Fibroblast of skin of back (primary cell): Measurements from ENCODE around the gene SYNE1.

ENCODE experiments used
- DNase-seq: peaks from one replicate; pipeline ENCODE4 v3.0.0-alpha.2; 2013

The SYNE1 gene

DNA sequence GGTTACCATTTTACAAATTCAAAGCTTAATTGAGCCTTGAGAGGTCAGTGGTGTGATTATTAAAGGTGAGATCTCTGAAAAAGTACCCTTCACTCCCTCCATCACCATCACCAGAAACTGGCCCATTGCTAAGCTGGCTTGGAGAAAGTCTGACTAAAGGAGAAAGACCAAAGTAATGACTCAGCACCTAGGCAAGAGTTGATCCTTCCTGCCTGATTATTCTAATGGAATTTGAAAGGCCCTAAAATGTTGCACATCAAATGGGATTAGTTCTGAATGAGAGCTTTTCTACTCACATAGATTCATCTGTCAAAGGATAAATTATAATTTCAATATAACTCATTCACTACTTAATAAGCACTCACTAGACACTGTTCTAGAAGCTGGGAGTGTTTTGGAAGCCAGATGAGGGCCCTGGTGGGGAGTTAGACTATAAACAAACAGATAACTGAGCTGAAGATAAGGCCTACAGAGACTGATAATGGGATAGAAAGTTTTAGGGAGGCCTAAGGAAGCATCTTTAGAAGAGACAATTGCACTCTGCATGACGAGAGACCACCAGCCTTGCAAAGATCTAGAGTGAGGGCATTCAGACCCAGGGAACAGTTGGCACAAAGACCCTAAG is 366.7 kb downstream of the SYNE1 start:
- peak; percentile 61 for DNase-seq

DNA sequence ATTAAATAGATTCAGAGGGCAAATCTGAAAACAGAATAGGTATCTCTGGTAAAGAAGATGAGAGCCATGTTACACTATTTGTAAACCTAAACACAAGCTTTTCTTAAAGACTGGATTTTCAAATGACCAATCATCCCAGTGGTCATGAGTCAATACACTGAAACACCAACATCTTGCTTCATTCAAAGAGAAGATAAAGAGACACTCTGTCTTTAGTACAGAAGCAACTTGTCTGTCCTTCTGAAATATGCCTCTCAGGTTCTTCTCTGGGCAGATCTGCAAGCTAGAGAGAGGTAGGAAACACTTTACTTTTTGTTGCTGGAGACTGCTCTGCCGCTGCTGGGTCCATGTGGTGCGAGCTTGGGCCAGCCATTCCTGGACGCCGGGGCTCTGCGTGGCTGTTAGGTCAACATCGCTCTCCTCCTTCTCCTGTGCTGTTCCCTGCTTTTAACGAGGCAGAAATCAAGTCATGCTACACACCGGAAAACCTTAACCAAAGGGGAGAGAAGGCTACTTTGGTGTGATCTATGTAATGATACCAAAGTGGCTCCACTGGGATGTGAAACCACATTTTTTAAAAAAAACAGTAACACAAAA is 368.2 kb downstream of the SYNE1 start:
- DNase-seq = no peak

DNA sequence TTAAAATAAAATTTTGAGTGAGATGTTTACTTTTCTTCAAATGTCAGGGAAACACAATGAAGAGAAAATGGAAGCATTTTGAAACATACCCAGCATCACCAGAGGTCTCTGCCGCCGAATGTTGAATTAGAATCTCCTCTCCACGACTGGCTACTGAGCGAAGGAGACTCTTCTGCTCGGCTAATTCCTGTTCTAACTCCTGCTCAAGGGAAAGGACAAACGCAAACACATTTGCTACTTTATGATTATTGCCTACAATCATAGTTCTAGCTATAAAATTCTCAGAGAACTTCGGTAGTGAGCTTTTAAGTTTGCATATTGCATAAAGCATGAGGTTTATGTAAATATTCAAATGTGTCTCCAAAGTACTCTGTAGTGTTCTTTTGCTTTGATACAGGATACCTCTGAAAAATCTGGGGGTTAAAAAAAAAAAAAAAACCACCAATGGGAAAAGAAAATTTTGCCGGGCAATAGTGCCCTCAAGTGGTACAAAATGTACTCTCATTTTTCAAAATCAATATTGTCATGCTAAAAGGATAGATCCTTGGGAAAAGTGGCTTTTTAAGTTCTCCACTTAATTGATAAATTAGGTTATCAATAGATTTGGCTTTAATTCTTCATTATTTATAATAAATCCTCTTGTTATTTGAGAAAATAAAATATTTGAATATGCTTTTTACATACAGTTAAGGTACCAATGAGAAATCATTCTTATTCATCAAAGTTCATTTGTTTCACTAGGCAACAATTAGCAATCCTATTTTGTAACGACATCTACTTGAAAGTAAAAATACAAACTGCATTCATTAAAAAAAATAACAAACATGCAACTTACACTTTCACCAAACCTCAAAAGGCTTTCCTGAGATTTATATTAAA is 369.0 kb downstream of the SYNE1 start:
- no peak for DNase-seq

DNA sequence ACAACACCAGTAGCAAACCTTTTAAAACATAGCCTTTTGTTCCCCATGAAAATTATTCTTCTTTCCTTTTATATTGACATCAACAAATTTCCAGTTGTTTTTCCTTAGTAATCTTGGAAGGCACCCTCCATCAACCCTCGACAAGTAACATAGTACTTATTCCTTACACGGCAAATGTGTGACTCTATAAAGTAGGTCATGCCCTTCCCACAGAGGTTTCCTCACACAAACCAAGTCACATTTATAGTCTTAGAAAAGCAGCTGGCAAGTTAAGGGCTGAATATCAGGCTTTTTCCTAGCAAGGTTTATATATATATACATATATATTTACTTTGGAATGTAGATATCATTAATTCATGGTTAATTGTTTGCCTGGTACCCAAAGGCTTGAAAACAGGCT is 371.5 kb downstream of the SYNE1 start:
- no peak for DNase-seq

DNA sequence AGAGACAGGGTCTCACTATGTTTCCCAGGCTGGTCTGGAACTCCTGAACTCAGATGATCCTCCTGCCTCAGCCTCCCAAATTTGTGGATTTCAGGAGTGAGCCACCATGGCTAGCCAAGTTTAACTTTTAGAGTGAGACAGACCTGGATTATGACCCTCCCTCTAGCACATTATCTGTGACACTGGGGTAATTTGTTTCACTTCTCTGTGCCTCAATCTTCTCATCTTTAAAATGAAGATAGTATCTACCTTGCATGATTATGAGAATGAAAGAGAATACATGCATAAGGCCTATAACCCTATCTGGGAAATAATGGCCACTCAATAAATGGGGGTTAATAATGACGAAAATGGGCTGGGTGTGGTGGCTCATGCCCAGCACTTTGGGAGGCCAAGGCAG is 373.6 kb downstream of the SYNE1 start:
- no peak for DNase-seq

DNA sequence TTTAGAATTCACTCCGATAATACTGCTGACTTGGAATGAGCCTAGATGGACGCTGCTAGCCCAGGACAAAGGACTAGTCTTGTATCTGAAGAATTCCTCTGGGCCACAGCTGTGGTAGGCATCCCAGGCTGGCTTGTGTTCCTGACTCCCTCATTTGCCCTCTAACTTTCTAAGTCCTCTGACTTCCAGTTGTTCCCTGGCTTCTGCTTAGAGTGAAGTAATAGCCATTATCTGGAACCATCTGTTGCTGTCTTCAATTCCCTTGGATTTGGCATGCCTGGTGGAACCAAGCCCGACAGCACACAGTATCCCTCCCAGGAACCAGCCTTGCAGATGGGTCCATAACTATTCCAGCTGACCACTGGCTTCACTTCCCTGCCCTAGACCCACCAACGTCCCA is 376.0 kb downstream of the SYNE1 start:
- no peak for DNase-seq

DNA sequence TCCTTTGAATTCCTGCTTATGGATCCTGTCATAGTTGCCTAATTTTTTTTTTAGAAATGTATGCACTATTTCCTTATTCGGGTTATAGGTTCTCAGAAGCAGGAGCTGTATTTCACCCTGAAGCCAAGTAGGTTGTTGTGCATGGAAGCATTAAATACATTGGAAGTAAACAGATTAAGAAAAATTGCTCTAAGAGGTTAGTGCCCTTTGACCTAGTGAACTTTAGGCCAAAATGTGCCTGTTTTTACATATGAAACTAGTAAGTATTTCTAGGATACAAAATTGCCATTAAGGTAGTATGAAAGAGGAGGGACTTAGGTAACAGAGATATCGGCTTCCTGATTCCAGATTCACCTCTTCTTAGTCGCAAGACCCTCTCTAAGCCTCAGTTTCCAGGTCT is 377.9 kb downstream of the SYNE1 start:
- DNase-seq = no peak

DNA sequence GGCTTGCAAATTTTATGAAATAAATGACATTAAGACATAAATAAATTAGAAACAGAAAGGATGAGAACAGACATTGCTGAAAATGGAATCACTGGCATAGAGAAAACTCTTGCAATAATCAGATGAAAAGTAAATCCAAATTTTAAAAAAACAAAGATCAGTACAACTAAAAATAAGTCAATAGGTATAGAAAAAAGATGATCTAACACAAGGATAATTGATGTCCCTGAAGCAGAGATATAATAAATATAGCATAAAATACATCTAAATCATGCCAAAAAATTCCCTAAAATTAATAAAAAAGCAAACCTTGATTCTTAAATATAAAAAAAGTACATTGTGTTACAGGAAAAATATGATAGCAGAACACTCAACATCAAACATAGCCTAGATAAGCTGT is 379.6 kb downstream of the SYNE1 start:
- no peak for DNase-seq

DNA sequence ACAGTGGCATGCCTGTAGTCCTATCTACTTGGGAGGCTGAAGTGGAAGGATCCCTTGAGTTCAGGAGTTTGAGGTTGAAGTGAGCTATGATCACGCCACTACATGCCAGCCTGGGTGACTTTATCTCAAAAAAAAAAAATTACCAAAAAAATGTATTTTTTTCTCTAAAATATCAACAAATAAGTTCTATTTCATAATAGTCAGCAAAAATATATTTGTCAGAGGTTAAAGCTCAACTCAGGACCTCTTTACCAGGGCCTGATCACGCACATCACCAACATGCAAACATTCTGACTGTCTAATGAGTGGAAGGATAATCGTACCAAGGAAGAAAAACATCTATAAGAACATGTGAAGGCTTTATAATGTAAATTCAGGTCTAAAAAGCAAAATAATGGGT is 387.0 kb downstream of the SYNE1 start:
- DNase-seq = no peak

DNA sequence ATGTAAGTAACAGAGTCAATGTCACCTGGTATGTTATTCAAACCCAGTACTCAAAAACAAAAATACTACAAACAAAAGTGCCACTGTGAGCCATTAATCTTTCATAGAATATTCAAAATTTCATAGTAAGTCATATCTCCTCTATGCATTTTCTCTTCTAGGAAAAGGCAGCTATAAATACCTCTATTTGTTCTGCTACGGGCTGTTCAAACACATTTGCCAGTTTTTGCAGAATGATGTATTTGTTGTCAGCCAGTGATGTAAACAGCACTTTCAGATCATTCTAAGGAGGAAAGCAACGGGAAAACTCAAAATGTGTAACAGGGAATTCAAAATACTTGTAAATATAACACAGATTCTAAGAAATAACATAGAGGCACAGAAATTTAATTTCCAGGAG is 388.2 kb downstream of the SYNE1 start:
- DNase-seq = no peak

DNA sequence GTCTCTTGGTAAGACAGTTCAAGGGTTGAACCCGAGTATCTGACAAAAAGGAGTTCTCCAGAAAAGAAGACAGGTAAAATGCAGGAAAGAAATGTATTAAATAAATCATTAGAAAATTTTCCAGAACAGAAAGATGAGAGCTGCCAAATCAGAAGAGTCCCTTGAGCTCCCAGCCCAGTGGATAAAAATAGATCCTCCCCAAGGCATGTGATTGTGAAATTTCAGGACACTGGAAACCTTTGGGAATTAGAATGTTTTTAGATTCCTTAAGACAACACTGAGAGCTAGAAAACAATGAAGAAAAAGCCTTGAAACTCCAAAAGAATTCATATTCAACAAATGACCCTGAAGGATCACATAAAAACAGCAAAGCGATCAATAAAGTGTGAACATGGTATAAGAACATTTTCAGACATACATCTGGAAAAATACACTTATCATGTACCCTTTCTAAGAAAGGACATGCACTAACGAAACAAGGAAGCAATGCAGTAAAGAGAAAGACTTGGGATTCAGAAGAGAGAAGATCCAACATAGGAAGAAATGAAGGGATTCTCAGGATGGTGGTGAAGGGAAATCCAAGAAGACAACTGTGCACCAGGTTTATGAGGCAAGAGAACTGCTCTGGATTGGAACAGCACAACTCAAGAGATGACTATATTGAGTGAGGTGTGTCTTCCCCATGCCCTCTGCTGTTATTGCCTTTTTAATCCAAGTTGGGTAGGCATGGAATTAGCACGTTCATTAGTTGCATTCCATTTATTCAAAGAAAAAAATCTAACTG is 390.4 kb downstream of the SYNE1 start:
- peak; percentile 54 for DNase-seq

DNA sequence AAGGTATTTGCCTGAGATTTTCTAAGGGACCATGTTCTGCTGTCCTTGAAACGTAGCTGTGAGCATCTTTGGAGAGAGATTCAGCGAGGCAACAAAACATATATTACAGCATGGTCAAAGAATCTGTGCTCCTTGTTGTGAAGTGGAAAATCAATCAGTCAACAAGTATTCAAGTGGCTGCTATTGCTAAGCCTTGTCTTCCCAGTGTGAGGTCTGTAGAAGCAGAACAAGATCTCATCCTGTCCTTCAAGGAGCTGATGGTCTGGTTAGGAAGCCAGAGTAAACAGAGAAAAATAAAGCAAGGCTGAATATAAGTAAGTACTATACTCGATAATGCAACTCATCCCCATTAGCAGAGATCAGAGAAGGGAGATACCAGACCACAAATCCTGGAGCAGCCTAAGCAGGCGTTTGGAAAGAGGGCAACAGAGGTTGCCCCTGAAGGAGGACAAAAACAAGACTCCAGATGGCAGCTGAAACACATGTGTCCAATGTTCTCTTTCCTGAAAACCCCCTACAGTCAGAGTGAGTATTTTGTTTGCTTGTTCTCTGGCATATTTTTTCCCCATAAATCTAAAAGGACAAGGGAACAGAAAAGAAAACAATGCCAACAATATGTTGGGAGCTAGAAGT is 392.0 kb downstream of the SYNE1 start:
- no peak for DNase-seq

DNA sequence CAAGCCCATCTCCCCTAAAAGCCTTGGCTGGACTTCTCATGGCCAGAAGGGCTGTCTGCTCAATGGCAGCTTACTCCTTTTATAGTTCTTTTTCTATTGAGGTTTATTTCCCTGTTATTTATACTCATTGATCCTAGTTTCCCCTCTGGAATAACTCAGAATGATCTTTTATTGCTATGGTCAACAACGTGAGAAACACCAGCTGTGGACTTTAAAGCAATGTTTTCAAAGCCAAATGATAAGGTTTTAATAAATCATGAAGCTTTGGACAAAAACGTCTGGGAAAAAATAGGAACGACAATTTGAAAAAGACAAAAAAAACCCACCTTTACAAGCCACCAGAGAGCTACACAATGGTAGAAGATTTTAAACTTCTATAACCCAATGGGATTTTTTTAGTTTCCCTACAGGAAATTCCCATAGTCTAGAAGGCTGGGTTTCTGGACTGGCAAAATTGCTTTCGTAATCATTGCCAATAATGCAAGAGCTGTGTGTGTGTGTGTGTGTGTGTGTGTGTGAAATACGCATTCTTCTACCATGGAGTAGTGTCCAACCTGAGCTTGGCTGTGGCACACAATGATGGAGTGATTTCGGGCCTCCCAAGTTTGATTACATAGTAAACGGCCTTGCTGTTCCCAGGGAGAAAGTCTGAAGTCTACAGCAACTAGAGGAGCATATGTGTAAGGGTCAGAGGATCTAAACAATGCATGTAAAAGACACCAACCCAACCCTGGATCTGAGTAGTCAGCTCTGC is 396.0 kb downstream of the SYNE1 start:
- no peak for DNase-seq

DNA sequence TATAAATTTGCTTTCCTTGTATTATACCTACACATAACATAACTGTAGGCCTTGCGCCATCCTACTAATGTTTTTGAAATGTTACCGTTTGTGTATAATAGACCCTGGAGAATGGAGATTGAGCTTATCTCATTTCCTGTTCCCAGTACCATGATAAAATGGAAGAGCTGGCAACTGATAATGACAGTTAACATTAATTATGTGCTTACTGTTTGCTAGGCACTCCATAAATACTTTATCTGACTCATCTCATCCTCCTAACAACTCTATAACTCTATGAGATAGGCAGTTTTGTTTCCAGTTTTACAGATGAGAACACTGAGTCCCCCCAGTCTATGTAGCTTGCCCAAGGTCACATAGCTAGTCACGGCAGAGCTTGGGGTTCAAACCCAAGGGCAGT is 396.7 kb downstream of the SYNE1 start:
- no peak for DNase-seq

DNA sequence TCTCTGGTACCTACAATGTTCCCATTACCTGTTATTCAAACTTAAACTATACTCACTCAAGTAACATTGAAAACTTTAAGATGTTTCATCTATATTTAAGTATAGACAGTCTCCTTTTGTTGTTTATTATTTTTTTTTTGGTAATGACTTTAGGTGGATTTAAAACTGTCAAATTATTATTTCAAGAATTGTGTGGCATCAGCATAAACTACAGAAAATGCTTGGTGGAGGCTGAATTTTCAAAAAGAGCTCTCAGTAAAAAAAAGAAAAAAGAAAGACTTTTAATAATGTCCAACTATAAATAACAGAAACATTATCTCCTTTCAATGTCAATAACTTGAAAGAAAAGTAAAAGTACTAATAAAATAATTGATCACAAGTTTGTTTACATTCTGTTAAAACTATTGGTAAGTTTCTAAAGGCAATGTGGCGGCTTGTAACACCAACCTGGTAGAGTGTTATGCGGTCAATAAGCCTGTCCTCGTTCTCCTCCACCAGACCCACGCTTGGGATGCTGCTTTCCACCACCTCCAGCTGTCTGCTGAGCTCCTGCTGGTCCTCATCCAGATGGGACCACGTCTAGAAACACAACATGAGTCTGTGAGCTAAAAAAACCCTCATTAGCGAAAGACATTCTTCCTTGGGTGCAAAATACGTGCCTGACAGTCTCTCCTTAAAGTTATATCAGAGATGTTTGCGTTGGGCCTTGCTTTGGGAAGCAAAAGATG is 400.6 kb downstream of the SYNE1 start:
- DNase-seq = no peak

DNA sequence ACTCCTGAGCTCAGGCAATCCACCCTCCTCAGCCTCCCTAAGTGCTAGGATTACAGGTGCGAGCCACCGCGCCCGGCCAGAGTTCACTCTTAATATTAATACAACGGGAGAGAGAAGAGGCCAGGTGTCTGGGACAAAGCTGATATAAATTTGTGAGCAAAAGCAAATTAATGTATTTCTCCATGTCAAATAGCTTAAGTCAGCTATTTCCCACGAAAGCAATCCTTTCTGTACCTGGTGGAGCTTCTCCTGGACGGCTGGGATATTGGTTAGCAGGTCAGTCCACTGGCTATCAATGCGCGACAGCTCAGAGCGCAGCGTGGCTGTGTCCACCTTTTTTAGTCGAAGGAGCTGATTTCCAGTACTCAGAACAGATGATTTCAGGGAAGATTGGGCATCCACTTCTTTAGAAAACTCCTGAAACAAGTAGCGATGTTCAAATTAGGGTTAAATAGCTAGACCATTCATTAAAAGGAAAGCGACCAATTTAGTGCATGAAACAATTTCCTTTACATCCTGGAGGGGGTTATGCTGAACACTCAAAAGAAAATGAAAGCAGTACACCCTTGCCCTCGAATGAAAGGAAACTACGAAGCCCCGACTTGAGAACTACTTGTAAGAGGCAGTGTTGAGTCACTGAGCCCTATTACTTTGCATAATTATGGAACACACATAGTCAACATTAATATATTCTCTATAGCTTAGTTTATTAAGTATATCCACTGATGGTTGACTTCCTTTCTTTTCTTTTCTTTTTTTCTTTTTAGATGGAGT is 403.4 kb downstream of the SYNE1 start:
- no peak for DNase-seq

DNA sequence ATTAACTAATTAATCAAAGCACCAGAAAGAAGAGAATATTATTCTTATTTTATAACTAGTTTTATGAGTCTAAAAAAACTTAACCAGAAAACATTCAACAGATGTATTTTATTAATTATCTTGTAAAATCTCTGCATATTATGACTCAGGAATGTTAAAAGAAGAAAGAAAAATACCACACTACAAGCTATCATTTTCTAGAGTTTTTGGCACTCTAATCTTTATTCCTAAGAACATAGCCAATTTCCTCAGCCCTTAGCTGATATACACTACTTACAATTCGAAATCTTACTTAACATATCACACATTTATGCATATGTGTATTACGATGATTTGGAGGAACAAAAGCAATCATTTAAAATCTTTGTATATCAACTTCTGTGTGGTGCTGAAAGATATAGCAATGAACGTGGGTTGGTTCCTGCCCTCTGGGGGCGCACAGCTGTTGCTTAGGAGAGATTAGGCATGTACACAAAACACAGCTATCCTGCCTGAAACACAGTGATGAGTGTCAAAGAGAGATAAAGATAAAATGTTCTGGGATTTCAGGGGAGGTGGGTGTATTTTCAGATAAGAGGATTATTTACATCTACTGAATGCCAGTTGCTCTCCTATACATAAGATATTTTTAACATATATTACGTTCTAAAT is 404.5 kb downstream of the SYNE1 start:
- peak; percentile 52 for DNase-seq

DNA sequence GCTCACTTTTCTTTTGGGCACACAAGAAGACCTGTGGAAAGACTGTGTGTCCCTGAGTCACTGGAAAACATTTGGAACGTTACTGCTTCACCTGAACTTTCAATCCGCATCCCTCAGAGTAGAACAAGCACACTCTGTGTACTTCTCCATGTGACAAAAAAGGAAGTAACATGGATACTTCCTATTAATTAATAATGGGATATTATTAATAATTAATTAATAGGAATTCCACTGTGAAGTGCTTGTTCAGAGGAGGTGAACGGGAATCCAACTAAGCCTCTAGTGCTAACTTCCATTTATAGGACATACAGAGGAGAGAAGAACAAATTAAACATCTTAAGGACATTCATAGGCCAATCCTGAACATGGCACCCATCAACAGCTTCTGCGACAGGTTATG is 407.8 kb downstream of the SYNE1 start:
- no peak for DNase-seq

DNA sequence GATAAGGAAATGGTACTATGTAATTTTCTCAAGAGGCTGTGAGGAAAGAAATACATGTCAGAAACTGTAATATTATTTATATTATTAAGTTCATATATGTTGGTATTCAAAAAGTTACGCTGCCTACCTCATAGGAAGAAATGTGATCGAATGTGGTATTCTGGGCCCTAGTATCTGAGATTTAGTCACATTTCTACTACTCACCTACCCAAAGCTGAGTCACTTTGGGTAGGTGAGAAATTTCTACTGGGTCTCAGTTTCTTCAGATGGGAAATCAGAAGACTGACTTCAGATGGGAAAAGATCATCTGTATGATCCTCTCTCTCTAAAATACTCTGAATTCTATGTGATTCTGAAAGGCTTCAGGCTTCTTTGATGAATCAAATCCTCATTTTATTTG is 411.0 kb downstream of the SYNE1 start:
- no peak for DNase-seq
